Mammary epithelial cell (primary cell): ENCODE data around the gene GPC6.

Source experiments
- EZH2 ChIP-seq: IDR thresholded peaks from 2 replicates; pipeline ENCODE4 v1.6.1; 2012; ENCODE audit warnings: low read length, inconsistent platforms, borderline replicate concordance
- TF ChIP-seq, protein P1 (sequence below), 2 donors: IDR thresholded peaks in 1 of 2; conservative IDR thresholded peaks in 1 of 2; 2 replicates each; pipeline ENCODE4 v1.5.1; 2011 to 2012; ENCODE audit warnings: inconsistent platforms in 2 of 2, low read length in 2 of 2, mild to moderate bottlenecking in 2 of 2, control low read depth in 1 of 2, low read depth in 1 of 2; ENCODE audit not compliant: insufficient read depth in 1 of 2; ENCODE audit errors: extremely low read depth in 1 of 2

DNA sequence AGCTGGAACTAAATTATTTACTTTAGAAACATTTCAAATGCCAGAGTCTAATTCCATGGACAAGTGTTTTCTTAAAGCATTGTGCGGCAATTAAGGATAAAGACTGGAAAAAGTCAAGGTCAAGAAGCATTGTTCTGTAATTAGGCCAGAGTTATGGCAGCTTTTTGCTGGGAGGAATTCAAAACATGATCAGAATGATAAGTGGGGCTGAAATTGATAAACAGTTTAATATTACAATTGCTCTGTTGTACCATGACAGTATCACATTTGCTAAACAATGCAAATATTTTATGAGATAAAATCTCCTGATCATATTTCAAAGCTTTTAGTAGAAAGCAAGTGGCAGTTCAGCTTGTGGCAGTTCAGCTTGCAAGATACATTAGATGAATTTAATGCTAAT is 513.7 kb downstream of the GPC6 start:
- TF ChIP-seq, protein P1, sequence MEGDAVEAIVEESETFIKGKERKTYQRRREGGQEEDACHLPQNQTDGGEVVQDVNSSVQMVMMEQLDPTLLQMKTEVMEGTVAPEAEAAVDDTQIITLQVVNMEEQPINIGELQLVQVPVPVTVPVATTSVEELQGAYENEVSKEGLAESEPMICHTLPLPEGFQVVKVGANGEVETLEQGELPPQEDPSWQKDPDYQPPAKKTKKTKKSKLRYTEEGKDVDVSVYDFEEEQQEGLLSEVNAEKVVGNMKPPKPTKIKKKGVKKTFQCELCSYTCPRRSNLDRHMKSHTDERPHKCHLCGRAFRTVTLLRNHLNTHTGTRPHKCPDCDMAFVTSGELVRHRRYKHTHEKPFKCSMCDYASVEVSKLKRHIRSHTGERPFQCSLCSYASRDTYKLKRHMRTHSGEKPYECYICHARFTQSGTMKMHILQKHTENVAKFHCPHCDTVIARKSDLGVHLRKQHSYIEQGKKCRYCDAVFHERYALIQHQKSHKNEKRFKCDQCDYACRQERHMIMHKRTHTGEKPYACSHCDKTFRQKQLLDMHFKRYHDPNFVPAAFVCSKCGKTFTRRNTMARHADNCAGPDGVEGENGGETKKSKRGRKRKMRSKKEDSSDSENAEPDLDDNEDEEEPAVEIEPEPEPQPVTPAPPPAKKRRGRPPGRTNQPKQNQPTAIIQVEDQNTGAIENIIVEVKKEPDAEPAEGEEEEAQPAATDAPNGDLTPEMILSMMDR (conservative IDR thresholded peaks at IDR 0.05 in 1 of 2, IDR thresholded peaks at IDR 0.05 in 1 of 2; ENCODE audit: extremely low read depth in 1 of 2, insufficient read depth in 1 of 2, low read depth in 1 of 2, low read length in 2 of 2) = no peak
- no peak for TF ChIP-seq EZH2
